Duodenal mucosa (tissue), 2 donors: ENCODE data around the gene UBE2U.
"Not testable (repeated sequence)": the region's sequence is repeated elsewhere in the genome, so short reads cannot be mapped to it uniquely, and the experiment has no call there.

Experiments used
- H3K27ac ChIP-seq: one replicate; pipeline ENCODE4 v1.7.0; 2013; ENCODE audit warnings: low read depth, low read length
- H3K27me3 ChIP-seq, 2 donors: one replicate each; pipeline ENCODE4 v1.7.0; 2013; ENCODE audit warnings: low read length in 2 of 2, control low read depth in 1 of 2; ENCODE audit not compliant: insufficient read depth in 2 of 2, control insufficient read depth in 1 of 2
- H3K36me3 ChIP-seq, 2 donors: one replicate each; pipeline ENCODE4 v1.7.0; 2013; ENCODE audit warnings: low read length in 2 of 2, control low read depth in 1 of 2; ENCODE audit not compliant: insufficient read depth in 2 of 2, control insufficient read depth in 1 of 2
- H3K4me1 ChIP-seq, 2 donors: one replicate each; pipeline ENCODE4 v1.7.0; 2013; ENCODE audit warnings: low read length in 2 of 2, control low read depth in 1 of 2; ENCODE audit not compliant: insufficient read depth in 2 of 2, control insufficient read depth in 1 of 2
- H3K4me3 ChIP-seq, 2 donors: one replicate each; pipeline ENCODE4 v1.7.0; 2013; ENCODE audit warnings: low read length in 2 of 2, low read depth in 1 of 2
- H3K9ac ChIP-seq, 2 donors: one replicate each; pipeline ENCODE4 v1.7.0; 2013; ENCODE audit warnings: low read length in 2 of 2, low read depth in 1 of 2
- H3K9me3 ChIP-seq, 2 donors: one replicate each; pipeline ENCODE4 v1.7.0; 2013; ENCODE audit warnings: low read length in 2 of 2, control low read depth in 1 of 2; ENCODE audit not compliant: control insufficient read depth in 1 of 2

UBE2U gene

DNA sequence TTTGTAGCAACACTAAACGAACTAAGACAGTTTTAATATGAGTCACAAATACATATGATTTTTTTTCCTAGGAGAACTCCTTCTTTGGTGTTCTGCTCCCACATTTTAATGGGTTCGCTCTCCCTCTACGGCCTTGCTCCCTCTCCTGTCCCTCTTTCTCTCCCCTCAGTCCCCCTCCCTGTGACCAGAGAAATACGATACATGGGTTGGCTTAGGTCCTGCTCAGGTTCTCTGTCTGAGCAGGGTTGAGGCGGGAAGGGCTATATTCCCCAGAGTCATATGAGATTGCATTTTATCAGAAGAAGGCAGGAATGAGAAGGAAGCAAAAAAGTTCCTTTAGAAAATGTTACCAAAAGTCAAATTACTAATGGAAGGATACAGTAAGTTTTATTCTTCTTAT is 44.6 kb downstream of the UBE2U start:
- no peaks in the 10 kb centered on the region for H3K36me3 ChIP-seq
- H3K4me1 ChIP-seq: peaks cover 0 to 7% of the 10 kb centered on the region in 2 donors

GRCh38 chr1:64250472-64250871 is 47.0 kb downstream of the UBE2U start:
- not testable (repeated sequence) for H3K9ac ChIP-seq, H3K27me3 ChIP-seq

More for the DNA sequence above, 44.6 kb downstream of the UBE2U start:
- Histone ChIP-seq H3K9me3 (no peaks in the 10 kb centered on the region), H3K27me3 (no peaks in the 10 kb centered on the region), H3K9ac (no peak overlapping the region), H3K4me3 (no peak overlapping the region), H3K27ac (no peak overlapping the region)

DNA sequence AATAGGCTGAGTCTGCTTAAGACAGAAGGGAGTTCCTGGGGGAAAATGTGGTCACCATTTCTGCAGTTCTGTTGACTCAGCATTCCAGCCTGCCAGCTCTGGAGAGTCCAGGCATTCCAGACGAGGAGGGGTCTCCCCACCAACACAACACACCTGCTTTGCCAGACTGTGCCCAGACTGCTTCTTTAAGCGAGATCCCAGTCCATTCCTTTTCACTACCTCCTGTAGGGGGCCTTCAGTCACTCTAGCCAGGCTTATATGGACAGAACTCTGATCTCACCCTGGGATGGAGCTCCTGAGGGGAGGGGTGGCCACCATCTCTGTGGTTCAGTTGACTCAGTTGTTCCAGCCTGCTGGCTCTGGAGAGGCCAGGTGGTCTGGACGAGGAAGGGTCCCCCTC is 48.5 kb downstream of the UBE2U start:
- Histone ChIP-seq H3K36me3 (no peaks in the 10 kb centered on the region), H3K27me3 (no peaks in the 10 kb centered on the region), H3K27ac (no peak overlapping the region), H3K4me3 (no peak overlapping the region), H3K4me1 (no peaks in the 10 kb centered on the region), H3K9ac (no peak overlapping the region), H3K9me3 (no peaks in the 10 kb centered on the region)

More at GRCh38 chr1:64250472-64250871, 47.0 kb downstream of the UBE2U start:
- H3K4me1 ChIP-seq, H3K9me3 ChIP-seq, H3K27ac ChIP-seq, H3K36me3 ChIP-seq, H3K4me3 ChIP-seq: not testable (repeated sequence)

DNA sequence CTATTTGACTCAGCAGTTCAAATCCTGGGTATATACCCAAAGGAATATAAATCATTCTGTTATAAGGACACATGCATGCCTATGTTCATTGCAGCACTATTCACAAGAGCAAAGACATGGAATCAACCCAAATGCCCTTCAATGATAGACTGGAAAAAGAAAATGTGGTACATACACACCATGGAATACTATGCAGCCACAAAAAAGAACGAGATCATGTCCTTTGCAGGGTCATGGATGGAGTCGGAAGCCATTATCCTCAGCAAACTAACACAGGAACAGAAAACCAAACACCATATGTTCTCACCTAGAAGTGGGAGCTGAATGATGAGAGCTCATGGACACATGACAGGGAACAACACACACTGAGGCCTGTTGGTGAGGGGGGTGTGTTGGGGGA is 53.8 kb downstream of the UBE2U start:
- not testable (repeated sequence) for H3K4me1 ChIP-seq, H3K4me3 ChIP-seq

GRCh38 chr1:64258444-64258843 is 55.0 kb downstream of the UBE2U start:
- not testable (repeated sequence) for H3K36me3 ChIP-seq, H3K27ac ChIP-seq, H3K27me3 ChIP-seq, H3K9me3 ChIP-seq, H3K4me3 ChIP-seq, H3K4me1 ChIP-seq, H3K9ac ChIP-seq

More for the DNA sequence above, 53.8 kb downstream of the UBE2U start:
- not testable (repeated sequence) for H3K36me3 ChIP-seq, H3K9ac ChIP-seq, H3K27ac ChIP-seq, H3K27me3 ChIP-seq, H3K9me3 ChIP-seq

DNA sequence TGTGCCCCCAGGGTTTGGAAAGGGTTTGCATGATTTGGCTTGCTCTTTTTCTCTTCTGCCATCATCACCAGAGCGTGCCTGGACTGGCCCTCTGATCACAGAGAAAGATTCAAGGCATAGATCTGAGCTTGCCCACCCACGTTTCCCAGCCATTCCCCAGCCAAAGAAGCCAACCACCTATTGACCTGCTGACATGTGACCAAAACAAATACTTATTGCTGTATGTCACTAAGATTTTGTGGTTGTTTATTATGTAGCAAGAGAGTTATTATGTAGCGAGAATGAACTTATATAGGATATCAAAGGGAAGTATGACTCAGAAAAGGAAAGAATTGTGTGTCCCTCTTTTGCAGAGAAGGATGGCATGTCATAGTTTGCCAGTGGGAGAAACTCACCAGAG is 59.9 kb downstream of the UBE2U start:
- H3K9ac ChIP-seq: no peak overlapping the region
- H3K9me3 ChIP-seq: no peaks in the 10 kb centered on the region
- H3K4me3 ChIP-seq: no peak overlapping the region
- no peak overlapping the region for H3K27ac ChIP-seq
- H3K27me3 ChIP-seq: no peaks in the 10 kb centered on the region
- no peaks in the 10 kb centered on the region for H3K4me1 ChIP-seq
- H3K36me3 ChIP-seq: no peaks in the 10 kb centered on the region

- no peak overlapping the region for H3K4me3 ChIP-seq
- no peak overlapping the region for H3K9ac ChIP-seq
- no peak overlapping the region for H3K27ac ChIP-seq
- no peaks in the 10 kb centered on the region for H3K9me3 ChIP-seq
- no peaks in the 10 kb centered on the region for H3K27me3 ChIP-seq
- H3K36me3 ChIP-seq: no peaks in the 10 kb centered on the region
- H3K4me1 ChIP-seq: no peaks in the 10 kb centered on the region
Measured at GRCh38 chr1:64263856-64264255, 60.4 kb downstream of the UBE2U start.

GRCh38 chr1:64265141-64265540 is 61.7 kb downstream of the UBE2U start:
- Histone ChIP-seq H3K27ac (no peak overlapping the region), H3K9ac (no peak overlapping the region), H3K9me3 (no peaks in the 10 kb centered on the region), H3K36me3 (no peaks in the 10 kb centered on the region), H3K27me3 (no peaks in the 10 kb centered on the region), H3K4me1 (no peaks in the 10 kb centered on the region), H3K4me3 (no peak overlapping the region)

DNA sequence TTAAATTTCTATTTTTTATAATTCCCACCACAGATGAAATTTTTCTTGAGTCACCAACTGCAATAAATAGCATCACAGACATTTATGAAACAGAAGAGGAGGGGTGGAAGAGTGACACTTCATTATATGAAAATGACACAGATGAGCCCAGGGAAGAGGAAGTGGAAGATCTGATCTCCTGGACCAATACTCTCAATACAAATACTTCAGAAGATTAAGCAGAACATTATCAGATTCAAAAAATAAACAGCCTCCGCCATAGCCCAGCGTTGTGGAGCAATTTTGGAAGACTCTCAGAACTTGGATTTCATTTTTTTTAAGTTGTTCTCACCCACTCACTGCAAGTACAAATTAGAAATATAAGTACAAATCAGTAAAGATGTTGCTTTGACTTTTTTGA is 63.6 kb downstream of the UBE2U start:
- Histone ChIP-seq H3K36me3 (no peaks in the 10 kb centered on the region), H3K4me3 (no peak overlapping the region), H3K27ac (no peak overlapping the region), H3K4me1 (no peaks in the 10 kb centered on the region), H3K27me3 (no peaks in the 10 kb centered on the region), H3K9me3 (no peaks in the 10 kb centered on the region), H3K9ac (no peak overlapping the region)

GRCh38 chr1:64268653-64269557 is 65.5 kb downstream of the UBE2U start:
- Histone ChIP-seq H3K36me3 (no peaks in the 10 kb centered on the region), H3K9ac (no peak overlapping the region), H3K9me3 (no peaks in the 10 kb centered on the region), H3K4me3 (no peak overlapping the region), H3K4me1 (no peaks in the 10 kb centered on the region), H3K27me3 (no peaks in the 10 kb centered on the region), H3K27ac (no peak overlapping the region)
